GM19193 (cell line): ENCODE results near the gene MCTS1.

Experiments used
- POLR2A ChIP-seq: IDR thresholded peaks from 4 replicates; pipeline ENCODE4 v1.6.1; 2011; ENCODE audit not compliant: insufficient read depth, insufficient read length; ENCODE audit errors: extremely low read depth

Gene MCTS1

DNA sequence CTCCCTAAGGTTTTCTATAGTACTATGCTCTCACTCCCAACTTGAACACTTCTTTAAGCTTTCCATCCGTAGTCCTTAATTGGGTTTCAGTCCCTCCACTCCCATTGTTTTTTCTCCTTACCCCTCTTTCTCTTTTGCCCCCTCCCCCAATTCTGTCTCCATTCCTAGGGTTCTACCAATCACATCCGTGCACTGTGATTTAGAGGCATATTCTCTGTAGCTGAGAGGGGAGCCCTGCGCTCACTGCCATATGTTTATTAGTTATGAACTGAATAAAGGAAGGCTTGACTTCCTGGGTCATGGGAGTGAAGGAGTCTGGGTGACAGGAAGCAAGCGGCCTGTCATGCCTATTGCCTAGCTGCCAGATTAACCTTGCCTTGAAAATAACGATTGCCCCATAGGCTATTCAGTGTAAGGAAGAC is 471 bp downstream of the MCTS1 start:
- no peak for TF ChIP-seq POLR2A

DNA sequence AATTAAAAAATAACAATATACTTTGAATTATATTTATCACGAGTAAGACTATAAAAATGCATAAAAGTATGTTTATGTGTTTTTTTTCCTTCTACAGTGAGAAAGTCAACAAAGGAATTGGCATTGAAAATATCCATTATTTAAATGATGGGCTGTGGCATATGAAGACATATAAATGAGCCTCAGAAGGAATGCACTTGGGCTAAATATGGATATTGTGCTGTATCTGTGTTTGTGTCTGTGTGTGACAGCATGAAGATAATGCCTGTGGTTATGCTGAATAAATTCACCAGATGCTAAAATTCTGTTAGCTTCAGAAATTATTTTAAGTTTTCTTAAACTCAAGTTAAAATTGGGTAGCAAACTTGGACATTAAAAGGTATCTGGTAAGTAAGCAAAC is 8.2 kb downstream of the MCTS1 start:
- TF ChIP-seq POLR2A, result no peak

DNA sequence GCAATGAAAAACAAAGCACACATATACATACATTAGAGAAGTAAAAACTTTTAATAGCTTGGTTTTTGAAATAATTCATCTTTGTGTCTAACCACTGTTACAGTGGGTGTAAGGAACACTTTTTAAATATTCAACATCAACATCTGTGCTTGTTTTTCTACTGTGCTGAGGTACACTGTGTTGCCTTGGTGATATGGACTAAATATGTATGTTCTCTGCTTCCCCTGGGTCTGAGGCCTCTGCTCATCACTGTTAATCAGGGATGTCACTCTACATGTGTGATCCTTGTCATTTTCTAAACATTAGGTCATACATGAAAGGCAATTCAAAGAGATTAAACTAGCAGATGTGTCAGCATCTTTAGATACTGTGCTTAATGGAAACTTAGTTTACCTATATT is 10.9 kb downstream of the MCTS1 start:
- no peak for TF ChIP-seq POLR2A

DNA sequence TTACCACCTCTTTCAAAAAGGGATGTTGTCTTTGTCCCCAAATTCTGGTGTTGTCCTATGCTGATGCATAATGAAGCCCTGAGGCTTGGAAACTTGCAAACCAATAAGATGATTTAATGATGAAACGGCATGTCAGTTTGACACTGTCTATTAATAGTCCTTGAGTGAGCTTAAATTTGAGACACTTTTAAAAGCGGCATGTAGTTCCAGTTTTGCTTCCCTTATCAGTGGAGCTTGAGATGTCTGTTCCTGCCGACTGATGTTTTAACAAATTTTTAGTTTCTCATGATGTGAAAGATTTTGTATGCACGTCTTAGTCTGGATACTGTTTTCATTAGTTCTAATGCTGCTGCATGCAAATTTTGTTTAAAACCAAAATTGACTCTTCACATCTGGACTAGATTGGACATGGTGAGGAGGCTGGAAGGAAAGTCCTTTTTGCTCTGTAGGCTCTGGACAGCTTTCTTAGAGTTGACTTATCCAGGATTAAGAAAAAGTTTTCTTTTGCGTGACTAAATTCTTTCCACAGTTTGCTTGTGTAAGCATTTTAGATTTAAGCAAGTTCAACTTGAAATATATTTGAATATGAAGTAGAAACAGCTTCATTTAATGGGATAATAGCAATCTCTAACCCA is 14.2 kb downstream of the MCTS1 start:
- TF ChIP-seq POLR2A, result no peak

DNA sequence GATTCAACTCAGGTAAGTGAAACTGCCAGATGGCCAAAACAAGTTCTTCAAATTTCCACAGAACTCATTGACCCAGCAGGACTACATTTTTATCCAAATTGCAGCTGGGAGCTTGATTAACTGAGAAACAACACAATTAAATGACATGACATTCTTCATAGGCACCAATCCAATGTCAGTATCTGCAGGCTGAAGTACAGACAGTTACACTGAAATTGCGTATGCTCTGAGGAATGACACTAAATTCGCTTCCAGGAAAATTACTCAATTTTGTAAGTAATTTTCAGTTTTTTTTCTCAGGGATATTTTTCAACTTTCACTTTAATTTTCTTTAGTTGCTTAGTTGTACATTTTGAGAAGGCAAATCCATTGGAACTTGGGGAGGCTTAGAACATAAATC is 21.5 kb downstream of the MCTS1 start:
- no peak for TF ChIP-seq POLR2A

DNA sequence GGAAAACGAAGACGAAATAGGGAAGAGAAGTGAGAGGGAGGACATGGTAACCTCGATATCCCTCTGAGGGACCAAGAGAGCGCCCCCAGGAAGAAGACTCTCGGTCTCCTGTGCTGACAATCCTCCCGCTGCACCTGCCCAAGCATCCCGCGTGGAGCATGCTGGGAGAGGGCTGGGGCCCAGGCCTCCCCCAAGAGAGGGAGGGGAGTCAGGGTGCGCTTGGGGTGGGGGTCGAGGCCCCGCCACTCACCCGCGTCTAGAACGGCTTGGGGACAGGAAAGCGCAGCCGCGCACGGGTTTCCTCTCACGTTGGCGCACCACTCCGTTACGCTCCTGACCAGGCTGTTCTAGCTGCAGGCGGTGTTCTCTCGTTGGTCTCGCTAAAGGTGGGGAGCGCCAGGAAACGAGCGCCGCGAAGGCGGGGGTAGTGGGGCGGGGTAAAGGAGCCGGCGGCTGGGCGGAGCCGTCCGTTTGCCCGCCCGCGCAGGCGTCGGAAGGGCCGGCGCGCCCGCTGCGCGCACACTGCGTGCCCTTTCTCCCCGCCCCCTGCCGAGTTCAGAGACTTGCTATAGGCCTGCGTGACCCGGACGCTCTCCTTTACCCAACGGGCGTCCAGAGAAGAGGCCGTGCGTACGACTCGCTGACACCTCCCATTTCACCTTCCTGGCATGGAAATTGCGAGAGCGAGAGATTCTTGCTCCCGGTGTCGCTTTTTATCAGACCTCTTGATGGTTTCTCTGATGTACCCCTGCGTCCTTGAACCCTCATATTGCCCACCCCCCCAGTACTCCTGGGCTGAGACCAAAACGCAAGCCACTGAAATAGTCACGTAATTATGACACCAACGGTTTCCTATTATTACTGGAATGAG is 26.0 kb downstream of the MCTS1 start, which contains the start of gene C1GALT1C1:
Gene C1GALT1C1 (minus strand): TSS at position 388 of the 871 bp plus-strand sequence. CDS start 2,888 bp downstream, outside the sequence.
- peak; percentile 45 for TF ChIP-seq POLR2A

DNA sequence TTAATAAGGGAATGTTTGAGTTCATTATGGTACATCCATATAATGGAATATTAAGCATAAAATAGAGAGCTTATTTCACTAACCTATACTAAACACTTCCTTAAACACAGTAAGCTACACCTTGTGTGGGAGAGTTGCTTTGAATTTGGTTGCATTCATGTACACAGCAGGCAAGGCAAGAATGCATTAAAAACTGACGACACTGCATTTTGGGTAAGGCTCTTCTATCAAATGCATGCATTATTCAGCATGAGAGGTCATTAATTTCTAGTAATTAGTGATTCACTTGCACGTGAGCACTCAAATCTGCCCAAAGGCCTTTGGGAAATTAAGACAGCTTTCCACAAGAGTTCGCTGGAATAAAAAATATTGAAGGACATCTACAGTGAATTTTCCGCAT is 34.7 kb downstream of the MCTS1 start:
- TF ChIP-seq POLR2A, result no peak

DNA sequence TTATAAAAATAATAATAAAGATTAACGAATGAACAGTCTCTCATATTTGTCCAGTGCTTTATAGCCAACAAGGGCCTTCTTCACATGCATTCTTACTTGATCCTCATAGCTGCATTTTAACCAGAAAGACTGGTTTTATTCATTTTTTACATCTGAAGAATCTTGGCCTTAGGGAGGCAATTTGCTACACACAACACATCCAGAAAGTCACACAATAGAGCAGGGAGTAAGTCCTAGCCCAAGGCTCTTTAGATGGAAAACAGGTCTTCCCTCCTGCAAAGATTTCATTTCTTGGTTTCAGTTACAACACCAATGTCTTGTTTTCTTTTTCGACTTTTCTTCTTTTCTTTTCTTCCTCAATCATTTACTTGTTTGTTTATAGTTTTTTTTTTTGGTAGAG is 39.0 kb downstream of the MCTS1 start:
- TF ChIP-seq POLR2A, result no peak

GRCh38 chrX:120647127-120647526 is 43.2 kb downstream of the MCTS1 start:
- no peak for TF ChIP-seq POLR2A

DNA sequence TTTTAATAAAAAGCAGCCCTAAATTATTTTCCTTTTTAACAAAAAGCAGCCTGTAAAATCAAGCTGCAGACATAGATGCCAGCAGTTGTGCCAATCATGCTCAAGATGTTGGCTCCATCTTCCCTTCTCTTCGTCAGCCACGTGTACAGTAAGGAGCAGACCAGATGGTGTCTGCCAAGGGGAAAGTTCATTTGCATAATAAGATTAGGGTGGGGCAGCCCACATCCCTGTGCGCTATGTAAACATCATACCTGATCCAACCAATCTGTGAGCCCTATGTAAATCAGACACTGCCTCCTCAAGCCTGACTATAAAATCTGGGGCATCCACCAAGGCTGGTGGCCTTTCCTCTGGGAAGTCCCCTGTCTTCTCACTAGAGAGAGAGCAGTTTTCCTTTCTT is 49.1 kb downstream of the MCTS1 start:
- no peak for TF ChIP-seq POLR2A

DNA sequence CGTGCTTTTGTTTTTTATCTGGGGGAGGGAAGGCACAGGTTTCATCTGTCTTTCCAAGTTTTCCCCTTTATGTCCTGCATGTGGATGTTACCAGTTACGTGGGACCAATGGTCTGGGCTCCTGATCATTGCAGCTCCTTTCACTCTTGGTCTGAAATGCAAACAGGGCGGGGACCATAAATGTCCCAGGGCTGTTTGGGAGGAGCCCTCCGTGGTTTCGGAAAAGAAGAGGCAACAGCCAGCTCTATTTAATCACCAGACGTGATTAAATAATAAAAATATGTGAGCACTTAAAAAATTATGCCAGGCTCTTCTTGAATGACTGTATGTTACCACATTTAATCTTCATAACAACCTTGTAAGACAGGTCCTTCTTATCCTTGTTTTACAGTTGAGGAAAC is 56.7 kb downstream of the MCTS1 start:
- no peak for TF ChIP-seq POLR2A
